GM21717 (cell line): Measurements from ENCODE around the gene ZNF350.
"Not testable (repeated sequence)": the region's sequence is repeated elsewhere in the genome, so short reads cannot be mapped to it uniquely, and the experiment has no call there.

Source experiments
- ATAC-seq: cut with Tn5 transposase; IDR thresholded peaks from one replicate; pipeline ENCODE4 v1.9.1; 2021; ENCODE audit warnings: mild to moderate bottlenecking, moderate library complexity; ENCODE audit not compliant: unreplicated experiment

The ZNF350 gene

DNA sequence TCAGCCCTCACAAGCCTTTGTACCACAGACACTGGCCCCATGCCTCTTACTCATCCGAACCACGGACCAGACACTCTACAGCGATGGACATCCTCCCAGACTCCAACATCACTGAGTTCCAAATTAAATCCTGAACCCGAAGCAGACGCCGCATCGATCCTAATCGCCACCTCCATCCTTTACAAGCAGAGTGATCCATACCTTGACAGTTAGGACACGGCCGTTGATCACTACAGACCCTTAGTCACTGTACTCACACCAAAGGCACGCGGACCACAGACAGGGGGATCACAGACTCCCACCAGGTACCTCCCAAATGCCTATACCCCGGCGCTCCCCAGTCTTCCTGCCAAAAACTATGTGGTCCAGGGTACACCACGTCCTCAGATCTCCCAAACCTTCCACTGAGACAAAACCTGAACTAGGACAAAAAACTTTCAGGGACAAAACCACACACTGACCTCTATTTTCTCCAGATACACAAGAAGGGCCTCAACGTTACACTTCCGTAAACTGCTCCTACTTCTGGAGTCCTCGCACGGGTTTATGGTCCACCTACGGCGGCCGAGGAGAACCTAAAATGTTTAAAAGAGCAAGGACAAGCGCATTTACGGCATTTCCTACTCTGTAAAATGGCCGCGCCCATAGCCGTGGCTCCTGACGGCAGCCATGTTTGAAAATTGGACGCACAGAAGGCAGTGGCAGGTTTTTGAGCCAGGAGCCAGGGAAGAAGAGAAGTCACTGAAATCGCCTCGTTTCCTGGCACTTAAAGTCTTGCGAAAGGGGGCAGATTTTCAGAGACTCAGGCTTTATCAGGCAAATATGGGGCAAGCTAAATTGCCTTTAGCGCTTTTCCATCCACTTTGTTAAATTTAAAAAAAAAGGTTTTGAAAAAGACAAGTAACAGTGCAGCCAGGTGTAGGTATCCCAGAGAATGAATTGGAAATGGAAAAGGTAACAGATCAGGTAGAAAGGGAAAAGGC, at the start of gene ZNF350:
ZNF350 (minus strand) TSS at position 532 of the 983 bp plus-strand sequence. CDS start 12,480 bp downstream, outside the sequence.
- peak; percentile 85 for ATAC-seq

DNA sequence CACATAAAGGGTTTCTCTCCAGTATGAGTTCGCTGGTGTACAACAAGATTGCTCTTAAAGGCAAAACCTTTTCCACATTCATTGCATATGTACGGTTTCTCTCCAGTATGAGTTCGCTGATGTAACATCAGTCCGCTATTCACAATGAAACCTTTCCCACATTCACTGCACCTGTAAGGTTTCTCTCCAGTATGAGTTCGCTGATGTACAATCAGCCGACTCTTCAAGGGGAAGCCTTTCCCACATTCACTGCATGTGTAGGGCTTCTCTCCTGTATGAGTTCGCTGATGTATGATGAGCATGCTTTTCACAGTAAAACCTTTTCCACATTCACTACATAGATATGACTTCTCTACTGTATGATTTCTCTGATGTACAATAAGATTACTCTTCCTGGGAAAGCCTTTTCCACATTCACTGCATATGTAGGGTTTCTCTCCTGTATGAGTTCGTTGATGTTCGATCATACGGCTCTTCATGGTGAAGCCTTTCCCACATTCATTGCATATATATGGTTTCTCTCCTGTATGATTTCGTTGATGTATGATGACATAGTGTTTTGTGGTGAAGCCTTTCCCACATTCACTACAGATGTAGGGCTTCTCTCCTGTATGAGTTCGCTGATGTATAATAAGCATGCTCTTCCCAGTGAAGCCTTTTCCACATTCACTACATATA, 47.5 kb upstream of the ZNF350 start:
- no peak for ATAC-seq

DNA sequence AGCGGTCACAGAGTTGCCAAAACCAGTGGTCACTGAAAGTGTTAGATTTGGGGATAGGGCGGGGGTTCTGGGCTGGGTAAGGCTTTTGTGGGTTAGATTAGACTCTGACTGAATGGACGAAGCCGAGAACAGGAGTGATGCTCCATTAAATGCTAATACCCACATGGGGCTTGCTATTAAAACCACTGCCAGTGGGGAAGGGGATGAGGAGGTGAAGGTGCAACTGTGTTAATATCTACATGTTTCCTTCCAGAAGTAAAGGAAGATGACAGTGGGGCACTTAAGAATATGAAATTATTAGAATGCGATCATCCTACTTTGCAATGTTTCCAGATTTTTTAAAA, 42.1 kb upstream of the ZNF350 start:
- ATAC-seq: peak; percentile 12

DNA sequence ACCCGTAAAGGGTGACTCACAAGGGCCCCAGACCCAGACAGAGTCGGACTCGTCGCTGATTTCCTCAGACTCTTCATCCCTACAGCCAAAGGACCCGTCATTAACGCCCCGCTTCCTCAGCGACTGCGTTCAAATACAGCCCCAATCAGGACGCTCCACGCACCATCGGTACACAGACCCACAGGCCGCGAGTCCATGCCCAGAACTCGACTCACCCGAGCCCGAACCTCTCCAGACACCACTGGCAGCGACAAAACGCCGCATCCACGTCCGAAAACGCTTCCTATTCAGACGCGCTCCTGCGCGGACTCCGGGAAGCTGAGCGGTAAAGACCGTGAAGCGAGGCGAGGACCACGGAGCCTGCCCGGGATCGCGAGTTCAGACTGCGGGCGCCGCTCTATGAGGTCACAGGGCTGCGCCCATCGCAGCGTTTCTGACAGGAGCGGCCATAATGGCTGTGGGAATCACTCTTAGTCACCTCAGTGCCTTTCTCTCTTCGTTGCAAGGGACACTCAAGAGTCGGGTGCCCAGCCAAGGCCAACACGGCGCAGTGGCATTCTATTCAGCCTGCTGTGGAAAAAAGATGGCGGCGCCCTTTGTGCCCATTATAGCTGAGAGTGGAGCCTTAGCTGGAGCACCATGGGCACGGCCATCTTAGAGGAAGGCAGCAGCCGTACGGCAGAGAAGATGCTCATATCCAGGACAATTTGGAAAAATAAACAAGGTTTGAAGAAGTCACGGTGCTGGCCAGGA, 41.6 kb upstream of the ZNF350 start, which contains the start of gene ZNF614:
ZNF614 (minus strand) TSS at position 353 of the 753 bp plus-strand sequence. CDS start 2,634 bp downstream, outside the sequence.
- peak; percentile 64 for ATAC-seq

DNA sequence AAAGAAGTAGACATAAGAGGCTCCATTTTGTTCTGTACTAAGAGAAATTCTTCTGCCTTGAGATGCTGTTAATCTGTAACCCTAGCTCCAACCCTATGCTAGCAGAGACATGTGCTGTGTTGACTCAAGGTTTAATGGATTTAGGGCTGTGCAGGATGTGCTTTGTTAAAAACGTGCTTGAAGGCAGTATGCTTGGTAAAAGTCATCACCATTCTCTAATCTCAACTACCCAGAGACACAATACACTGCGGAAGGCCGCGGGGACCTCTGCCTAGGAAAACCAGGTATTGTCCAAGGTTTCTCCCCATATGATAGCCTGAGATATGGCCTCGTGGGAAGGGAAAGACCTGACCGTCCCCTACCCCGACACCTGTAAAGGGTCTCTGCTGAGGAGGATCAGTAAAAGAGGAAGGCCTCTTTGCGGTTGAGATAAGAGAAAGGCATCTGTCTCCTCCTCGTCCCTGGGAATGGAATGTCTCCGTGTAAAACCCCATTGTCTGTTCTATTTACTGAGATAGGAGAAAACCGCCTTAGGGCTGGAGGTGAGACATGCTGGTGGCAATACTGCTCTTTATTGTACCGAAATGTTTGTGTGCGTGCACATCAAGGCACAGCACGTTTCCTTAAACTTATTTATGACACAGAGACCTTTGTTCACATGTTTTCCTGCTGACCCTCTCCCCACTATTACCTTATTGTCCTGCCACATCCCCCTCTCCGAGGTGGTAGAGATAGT, 39.8 kb upstream of the ZNF350 start:
- not testable (repeated sequence) for ATAC-seq

DNA sequence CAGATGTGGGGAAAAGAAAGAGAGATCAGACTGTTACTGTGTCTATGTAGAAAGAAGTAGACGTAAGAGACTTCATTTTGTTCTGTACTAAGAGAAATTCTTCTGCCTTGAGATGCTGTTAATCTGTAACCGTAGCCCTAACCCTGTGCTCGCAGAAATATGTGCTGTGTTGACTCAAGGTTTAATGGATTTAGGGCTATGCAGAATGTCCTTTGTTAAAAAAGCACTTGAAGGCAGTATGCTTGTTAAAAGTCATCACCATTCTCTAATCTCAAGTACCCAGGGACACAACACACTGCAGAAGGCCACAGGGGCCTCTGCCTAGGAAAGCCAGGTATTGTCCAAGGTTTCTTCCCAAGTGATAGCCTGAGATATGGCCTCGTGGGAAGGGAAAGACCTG, 37.8 kb upstream of the ZNF350 start:
- not testable (repeated sequence) for ATAC-seq

DNA sequence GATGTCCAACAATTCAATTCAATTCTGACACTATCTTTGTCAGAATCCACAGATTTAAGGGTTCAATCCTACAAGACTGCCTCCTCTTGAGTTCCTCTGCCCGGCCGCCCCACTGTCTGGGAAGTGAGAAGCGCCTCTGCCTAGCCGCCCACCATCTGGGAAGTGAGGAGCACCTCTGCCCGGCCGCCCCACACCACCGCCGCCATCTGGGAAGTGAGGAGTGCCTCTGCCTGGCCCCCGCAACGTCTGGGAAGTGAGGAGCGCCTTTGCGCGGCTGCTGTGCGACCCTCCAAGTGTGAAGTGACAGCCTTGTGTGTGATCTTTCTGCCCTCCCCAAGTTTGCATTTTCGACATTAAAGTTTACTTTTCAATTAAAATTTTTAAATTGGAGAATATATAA, 35.6 kb upstream of the ZNF350 start:
- ATAC-seq: no peak

DNA sequence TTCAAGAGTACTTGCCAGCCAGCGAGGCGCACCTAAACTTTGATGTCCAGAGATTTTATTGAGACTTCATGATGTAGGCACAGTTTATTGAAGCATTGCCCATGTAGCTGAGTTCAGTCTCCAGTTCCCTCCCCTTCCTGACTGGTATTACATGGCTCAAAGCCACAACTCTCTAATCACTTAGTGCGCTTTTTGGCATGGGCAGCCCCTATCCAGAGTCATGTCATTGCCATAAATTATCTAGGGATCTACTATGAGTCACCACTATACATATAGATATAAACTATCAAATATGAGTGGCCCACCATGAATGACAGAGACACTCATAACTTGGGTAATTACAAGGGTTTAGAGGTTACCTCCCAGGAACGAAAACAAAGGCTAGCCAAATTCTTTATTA, 33.9 kb upstream of the ZNF350 start:
- no peak for ATAC-seq

DNA sequence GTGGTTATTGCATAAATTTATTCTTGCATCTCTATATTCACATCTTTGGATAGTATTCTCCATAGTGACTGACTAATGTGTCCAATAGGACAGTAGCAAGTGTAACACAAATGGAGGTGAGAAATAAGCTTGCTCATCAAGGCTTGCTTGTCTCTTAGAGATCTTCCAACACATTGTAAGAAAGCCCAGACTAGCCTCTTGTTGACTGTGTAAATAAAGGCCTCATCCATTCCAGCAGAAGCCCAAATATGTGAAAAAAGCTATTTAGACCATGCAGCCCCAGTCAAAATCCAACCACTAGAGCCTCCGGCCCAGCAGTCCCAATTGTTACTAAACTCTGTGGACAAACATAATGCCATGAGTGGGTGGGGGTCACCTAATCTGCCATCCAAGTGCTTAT, 24.0 kb upstream of the ZNF350 start:
- ATAC-seq: no peak

DNA sequence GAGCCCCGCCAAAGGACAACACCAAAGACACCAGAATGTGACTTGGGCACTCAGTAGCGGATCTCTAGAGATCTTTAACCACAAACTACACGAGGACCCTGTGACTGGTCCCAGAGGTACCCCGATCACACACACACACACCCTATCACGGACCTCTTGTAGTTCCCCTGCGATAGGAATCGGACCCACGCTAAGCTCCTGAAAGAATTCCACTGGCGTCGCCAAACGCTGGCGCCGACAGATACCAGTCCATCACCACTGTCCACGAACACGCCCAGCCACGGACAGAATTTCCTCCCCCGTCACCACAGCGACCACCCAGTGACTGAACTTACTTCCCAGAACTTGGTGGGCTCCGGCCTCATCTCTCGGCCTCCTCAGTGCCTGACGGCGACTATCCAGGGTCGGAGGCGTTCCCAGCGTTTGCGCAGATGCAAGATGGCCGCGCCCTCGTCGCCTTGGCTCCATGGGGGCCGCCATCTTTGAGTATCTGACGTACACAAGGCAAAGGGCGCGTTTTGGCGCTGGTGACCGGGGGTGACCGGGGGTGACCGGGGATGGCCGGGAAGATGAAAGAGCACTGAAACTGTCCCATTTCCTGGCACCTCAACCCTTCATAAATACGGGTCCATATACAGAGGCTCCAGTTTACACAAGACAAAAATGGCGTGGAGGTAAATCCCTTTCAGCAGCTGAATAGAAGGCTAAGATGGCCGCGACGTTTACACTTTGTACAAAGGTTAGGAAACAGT, 21.3 kb upstream of the ZNF350 start, which contains the start of gene ZNF615:
ZNF615 (minus strand) TSS at position 406 of the 752 bp plus-strand sequence. CDS start 4,500 bp downstream, outside the sequence.
- ATAC-seq: peak; percentile 71

DNA sequence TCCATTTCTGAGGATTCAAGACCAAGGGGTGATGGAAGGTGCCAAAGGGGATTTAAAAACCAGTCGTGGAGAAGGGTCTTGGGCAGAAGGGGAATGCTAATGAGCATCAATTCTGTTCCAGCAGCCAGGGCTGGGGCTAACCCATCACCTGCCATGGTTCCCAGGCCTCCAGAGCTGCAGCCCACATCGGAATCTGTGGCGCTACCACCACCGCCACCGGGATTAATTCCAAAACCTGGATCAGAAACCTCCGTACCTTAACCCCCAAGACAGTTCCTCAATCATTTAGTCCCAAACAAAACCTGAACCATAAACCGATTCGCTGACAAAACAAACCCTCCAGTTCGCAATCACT, 20.8 kb upstream of the ZNF350 start:
- ATAC-seq: no peak

DNA sequence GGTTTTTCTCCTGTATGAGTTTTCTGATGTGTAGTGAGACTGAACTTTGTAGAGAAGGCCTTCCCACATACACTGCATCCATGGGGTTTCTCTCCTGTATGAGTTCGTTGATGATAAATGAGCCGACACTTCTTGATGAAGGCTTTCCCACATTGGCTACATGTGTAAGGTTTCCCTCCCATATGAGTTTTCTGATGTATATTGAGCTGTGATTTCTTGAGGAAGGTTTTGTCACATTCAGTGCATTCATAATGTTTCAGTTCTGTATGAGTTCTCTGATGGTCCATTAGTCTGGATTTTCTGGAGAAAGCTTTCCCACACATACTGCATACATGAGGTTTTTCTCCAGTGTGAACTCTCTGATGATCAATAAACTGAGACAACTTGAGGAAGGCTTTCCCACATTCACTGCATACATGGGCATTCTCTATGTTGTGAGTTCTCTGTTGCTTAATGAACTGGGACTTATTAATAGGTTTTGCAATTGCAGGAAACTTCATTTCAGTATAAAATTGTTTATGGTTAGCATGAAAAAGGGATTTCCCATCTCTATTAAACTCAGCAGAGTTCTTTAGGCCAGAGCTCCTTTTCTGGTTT, 7.5 kb upstream of the ZNF350 start:
- no peak for ATAC-seq

DNA sequence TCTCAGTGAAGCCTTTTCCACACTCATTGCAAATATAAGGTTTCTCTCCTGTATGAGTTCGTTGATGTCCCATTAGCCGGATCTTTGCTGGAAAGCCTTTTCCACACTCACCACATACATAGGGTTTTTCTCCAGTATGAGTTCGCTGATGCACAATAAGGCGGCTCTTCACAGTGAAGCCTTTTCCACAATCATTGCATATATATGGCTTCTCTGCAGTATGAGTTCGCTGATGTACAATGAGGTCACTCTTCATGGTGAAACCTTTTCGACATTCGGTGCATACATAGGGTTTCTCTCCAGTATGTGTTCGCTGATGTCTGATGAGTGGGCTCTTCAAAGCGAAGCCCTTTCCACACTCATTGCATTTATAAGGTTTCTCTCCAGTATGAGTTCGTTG, 6.8 kb upstream of the ZNF350 start:
- ATAC-seq: no peak

DNA sequence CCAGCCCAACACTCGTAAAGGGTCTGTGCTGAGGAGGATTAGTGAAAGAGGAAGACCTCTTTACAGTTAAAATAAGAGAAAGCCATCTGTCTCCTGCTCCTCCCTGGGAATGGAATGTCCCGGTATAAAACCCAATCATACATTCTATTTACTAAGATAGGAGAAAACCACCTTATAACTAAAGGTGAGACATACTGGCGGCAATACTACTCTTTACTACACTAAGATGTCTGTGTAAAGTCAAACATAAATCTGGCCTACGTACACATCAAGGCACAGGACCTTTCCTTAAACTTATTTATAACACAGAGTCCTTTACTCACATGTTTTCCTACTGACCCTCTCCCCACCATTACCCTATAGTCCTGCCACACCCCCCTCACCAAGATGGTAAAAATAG, 3.3 kb downstream of the ZNF350 start:
- ATAC-seq: no peak

DNA sequence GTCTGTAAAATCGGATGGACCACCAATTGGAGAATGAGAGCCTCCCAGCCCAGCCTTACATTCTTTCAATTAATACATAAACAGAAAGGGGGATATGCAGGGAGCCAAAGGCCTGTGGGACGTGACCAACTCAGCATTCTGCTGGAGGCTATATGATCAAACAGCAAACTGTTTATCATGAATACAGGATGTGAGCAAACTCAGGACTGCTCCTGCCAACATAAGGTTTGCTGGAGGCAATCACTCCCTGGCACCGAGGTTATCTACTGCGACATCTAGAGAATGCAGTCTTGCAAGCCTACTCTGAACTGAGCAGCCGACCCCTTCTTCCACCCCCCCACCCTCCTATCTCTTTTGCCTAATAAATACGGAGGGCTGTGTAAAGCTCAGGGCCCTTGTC, 5.7 kb downstream of the ZNF350 start:
- not testable (repeated sequence) for ATAC-seq

DNA sequence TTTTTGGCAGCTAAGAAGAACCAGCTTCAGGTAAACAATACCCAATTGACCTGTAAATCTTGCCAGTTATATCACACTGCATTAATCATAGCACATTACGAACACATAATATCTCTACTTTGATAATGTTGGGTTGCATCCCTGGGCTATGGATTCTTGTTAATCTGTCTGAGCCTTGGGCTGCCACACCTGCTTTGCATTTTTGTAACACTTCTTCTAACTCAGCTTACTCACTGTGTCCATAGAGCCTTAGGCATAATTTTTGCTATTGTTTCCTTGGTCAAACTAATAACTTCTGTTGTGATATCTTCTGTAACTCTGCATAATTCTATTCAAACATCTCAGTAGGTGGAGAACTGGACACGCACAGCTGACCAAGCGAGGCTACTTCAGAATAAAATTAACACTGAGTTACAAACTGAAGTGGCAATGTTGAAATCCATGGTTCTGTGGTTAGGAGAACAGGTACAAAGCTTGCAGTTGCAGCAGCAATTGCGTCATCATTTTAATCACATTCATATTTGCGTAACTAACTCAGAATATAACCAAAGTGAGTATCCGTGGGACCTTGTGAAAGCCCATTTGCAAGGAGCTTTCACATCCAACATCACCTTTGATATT, 6.4 kb downstream of the ZNF350 start:
- no peak for ATAC-seq

DNA sequence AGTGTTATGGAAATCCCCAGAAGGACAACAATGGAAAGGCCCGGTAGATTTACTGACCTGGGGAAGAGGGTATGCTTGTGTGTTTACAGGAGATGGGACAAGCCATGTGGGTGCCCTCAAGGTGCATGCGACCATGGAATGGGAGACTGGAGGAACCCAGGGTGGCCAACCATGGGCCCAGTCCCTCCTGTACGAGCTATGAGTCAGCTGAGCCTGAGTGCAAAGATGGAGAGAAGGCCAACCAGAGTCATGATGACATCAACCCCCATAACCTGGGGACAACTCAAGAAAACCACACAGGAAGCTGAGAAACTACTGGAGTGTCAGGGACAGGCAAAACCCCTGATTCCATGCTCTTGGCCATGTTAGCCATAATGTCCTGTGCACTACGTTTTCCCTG, 7.8 kb downstream of the ZNF350 start:
- ATAC-seq: no peak

DNA sequence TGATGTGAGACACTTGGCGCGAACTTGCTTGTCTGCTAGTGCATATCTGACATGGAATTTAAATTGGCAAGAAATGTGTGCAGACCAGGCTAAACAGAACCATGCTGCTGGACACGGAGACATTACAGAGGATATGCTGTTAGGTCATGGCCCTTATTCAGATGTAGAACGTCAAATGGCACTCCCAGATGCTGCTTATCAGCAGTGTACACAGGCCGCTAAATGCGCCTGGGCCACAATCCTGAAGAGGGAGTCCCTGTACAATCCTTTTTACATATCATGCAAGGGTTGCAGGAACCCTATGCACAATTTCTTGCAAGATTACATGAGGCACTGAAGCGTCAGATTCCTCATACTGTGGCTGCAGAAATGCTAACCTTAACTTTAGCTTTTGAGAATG, 9.3 kb downstream of the ZNF350 start:
- ATAC-seq: no peak

DNA sequence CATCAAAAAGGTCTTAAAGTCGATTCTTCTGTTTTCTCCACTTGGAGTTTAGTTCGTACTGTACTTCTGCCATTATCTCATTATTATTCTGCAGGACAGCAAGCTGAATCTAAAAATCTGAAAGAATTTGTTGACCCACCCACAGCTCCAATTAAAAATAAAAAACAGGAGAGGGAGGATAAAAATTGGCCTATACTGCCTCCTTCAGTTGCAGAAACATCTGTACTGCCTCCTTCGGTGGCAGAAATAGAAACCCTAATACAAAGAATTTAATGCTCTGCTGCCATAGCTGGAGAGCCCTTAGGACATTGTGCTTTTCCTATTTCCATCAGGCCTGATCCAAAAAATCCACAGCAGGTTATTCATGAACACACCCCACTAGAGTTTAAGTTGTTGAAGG, 9.8 kb downstream of the ZNF350 start:
- no peak for ATAC-seq
